Fibroblast of lung (primary cell): ENCODE measurements around the gene RIGI.

ENCODE experiments used
- CTCF ChIP-seq, 2 donors: IDR thresholded peaks in 1 of 2; conservative IDR thresholded peaks in 1 of 2; 1 replicate in 1 of 2; 2 replicates in 1 of 2; pipeline ENCODE4 v1.5.1; 2011 to 2012; ENCODE audit warnings: low read length in 2 of 2, control low read depth in 1 of 2, inconsistent platforms in 1 of 2, low read depth in 1 of 2, mild to moderate bottlenecking in 1 of 2
- EZH2 ChIP-seq: IDR thresholded peaks from 2 replicates; pipeline ENCODE4 v1.5.1; 2012; ENCODE audit warnings: low read length, control low read depth, mild to moderate bottlenecking; ENCODE audit errors: missing control alignments

GRCh38 chr9:32533336-32533735, 7.3 kb upstream of the RIGI start:
- TF ChIP-seq CTCF (conservative IDR thresholded peaks at IDR 0.05 in 1 of 2, IDR thresholded peaks at IDR 0.05 in 1 of 2; ENCODE audit: low read depth in 1 of 2, low read length in 2 of 2) (no peak), EZH2 (no peak)
